ENCODE measurements around the gene ARHGAP9. TPM values are rescaled to one million over a fixed set of nuclear protein-coding genes. Genes with fewer than 3 reads are reported as not detected.

The ARHGAP9 gene
- total RNA-seq, 4 donors from 2014 or later: 5.2 to 40.5 (median 11.6) TPM

DNA sequence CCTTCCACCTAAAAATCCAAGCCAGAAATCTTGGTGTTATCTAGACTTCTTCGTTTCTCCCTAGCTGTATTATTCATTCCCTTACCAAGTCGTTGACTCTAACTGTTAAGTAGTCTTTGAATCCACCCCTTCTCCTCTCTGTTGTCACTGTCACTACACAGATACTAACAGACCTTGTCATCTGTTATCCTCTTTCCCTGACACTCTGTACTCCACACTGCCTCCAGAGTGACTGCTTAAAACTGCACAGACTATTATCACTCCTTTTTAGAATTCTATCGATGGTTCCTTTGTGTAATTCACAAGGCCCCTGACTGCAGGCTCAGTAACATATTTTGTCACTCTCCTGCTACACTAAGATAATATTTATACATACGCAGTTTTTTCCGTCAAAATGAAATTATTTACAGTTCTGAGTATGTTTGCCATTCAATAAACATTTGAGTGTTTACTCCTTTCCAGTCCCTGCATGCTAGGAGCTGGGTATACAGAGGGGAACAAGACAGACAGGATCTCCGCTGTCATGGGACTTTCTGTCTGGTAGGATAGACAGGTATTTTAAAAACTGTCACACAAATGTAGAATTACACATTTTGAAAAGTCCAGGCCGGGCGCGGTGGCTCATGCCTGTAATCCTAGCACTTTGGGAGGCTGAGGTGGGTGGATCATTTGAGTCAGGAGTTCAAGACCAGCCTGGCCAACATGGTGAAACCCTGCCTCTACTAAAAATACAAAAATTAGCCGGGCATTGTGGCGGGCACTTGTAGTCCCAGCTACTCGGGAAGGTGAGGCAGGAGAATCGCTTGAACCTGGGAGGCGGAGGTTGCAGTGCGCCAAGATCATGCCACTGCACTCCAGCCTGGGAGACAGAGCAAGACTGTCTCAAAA, 12.0 kb upstream of the ARHGAP9 start:
- peaks cover 0 to 19% (median 12%) of the 10 kb centered on the region in 4 donors for H3K4me1 ChIP-seq
- H3K9me3 ChIP-seq: no peaks in the 10 kb centered on the region
- H3K36me3 ChIP-seq: peaks cover 6 to 57% (median 7%) of the 10 kb centered on the region in 3 donors
- 93% methylated on average over 15 of the region's 15 CpGs for WGBS, 2 donors
- no peak overlapping the region for H3K4me3 ChIP-seq
- TF ChIP-seq EP300 (IDR thresholded peaks at IDR 0.05) (no peak), POLR2A (IDR thresholded peaks at IDR 0.05) (no peak), CTCF (IDR thresholded peaks at IDR 0.05) (no peak)
- DNase-seq (ENCODE audit: low spot score in 2 of 2): no peak
- no peaks in the 10 kb centered on the region for H3K27me3 ChIP-seq
- H3K27ac ChIP-seq: no peak overlapping the region

DNA sequence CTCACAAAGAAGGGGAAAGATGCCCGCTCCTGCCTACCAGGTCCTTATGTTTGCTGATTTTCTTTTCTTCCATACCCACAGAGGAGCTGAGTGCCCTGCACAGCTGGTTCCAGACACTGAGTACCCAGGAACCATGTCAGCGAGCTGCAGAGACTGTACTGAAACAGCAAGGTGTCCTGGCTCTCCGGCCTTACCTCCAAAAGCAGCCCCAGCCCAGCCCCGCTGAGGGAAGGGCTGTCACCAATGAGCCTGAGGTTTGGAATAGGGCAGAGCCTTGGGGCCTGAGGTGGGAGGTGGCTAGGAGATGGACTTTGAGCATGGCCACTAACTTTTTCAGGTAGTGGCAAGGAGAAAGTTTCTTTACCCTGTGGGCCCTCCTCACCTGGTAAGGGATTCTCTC, 10.5 kb upstream of the ARHGAP9 start:
- H3K27me3 ChIP-seq: no peaks in the 10 kb centered on the region
- H3K4me3 ChIP-seq: no peak overlapping the region
- TF ChIP-seq POLR2A (IDR thresholded peaks at IDR 0.05) (no peak), CTCF (IDR thresholded peaks at IDR 0.05) (no peak), EP300 (IDR thresholded peaks at IDR 0.05) (no peak)
- peaks cover 6 to 42% (median 7%) of the 10 kb centered on the region in 3 donors for H3K36me3 ChIP-seq
- peaks cover 0 to 19% (median 12%) of the 10 kb centered on the region in 4 donors for H3K4me1 ChIP-seq
- H3K27ac ChIP-seq: no peak overlapping the region
- WGBS, 2 donors: 95 to 96% methylated on average over 4 of the region's 4 CpGs
- H3K9me3 ChIP-seq: no peaks in the 10 kb centered on the region
- DNase-seq (ENCODE audit: low spot score in 2 of 2): no peak

GRCh38 chr12:57489157-57489641, 9.5 kb upstream of the ARHGAP9 start:
- no peaks in the 10 kb centered on the region for H3K27me3 ChIP-seq
- 91 to 95% methylated on average over 5 of the region's 5 CpGs for WGBS, 2 donors
- H3K36me3 ChIP-seq: peaks cover 6 to 37% (median 7%) of the 10 kb centered on the region in 3 donors
- no peaks in the 10 kb centered on the region for H3K9me3 ChIP-seq
- no peak overlapping the region for H3K27ac ChIP-seq
- H3K4me1 ChIP-seq: peaks cover 0 to 19% (median 12%) of the 10 kb centered on the region in 4 donors
- TF ChIP-seq POLR2A (IDR thresholded peaks at IDR 0.05) (no peak), CTCF (IDR thresholded peaks at IDR 0.05) (no peak), EP300 (IDR thresholded peaks at IDR 0.05) (no peak)
- DNase-seq (ENCODE audit: low spot score in 2 of 2): no peak
- peak overlapping the region in 1 of 4 donors; percentile 79 for H3K4me3 ChIP-seq

GRCh38 chr12:57488402-57489156, 8.9 kb upstream of the ARHGAP9 start:
- H3K9me3 ChIP-seq: no peaks in the 10 kb centered on the region
- H3K4me1 ChIP-seq: peaks cover 0 to 19% (median 12%) of the 10 kb centered on the region in 4 donors
- H3K36me3 ChIP-seq: peaks cover 6 to 34% (median 7%) of the 10 kb centered on the region in 3 donors
- no peak for DNase-seq (ENCODE audit: low spot score in 2 of 2)
- TF ChIP-seq POLR2A (IDR thresholded peaks at IDR 0.05) (no peak), EP300 (IDR thresholded peaks at IDR 0.05) (no peak), CTCF (IDR thresholded peaks at IDR 0.05) (no peak)
- H3K4me3 ChIP-seq: peak overlapping the region; percentile 66 to 90 (median 80)
- H3K27me3 ChIP-seq: no peaks in the 10 kb centered on the region
- peak overlapping the region; percentile 48 to 78 (median 69) for H3K27ac ChIP-seq
- WGBS, 2 donors: 30 to 31% methylated on average over 11 of the region's 11 CpGs

All from tibial nerve (tissue), 4 donors.